Subcutaneous adipose tissue (tissue), 4 donors: Measurements from ENCODE around the gene RMND5B. TPM values are rescaled to one million over a fixed set of nuclear protein-coding genes. Genes with fewer than 3 reads are reported as not detected.

Experiments
- CTCF ChIP-seq: fragments of 450-650 bp; IDR thresholded peaks from one replicate; pipeline ENCODE4 v1.5.1; 2016; ENCODE audit warnings: low read depth, mild to moderate bottlenecking, control low read depth, antibody characterized with exemption, moderate library complexity
- total RNA-seq, 4 donors: library from RNA; depleted of rRNA; stranded (reverse); fragments of >200 nt; gene quantifications; one replicate each; pipeline ENCODE4 v1.1.0, GENCODE V29; 2016

Gene RMND5B
- total RNA-seq, 4 donors from 2014 or later, result 19.2 to 41.3 (median 24.3) TPM

- TF ChIP-seq CTCF, result no peak
Observed at GRCh38 chr5:178153530-178154340, 22.9 kb downstream of the RMND5B start, which contains the start of gene NHP2. Gene NHP2 (minus strand): TSS chr5:178153885. CDS start chr5:178153817, 68 bp downstream.

- TF ChIP-seq CTCF, result no peak
Observed at GRCh38 chr5:178155065-178155464, 24.3 kb downstream of the RMND5B start.

DNA sequence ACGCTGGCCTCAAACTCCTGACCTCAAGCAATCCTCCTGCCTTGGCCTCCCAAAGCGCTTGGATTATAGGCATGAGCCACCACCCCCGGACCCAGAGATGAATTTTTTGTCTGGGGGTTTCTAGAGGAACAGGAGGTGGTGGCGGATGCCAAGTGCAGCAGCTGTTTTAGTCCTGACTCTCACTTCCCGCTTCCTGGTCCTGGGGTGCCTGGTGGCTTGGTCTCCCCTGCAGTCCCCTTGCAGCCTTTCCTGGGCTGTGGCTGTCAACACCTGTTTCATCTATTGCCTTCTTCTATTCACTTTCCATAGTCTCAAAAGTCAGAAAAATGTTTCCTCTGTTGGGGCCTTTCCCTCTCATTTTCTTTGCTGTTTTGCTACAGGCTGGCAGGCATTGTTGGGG lies 29.4 kb downstream of the RMND5B start:
- TF ChIP-seq CTCF, result no peak

DNA sequence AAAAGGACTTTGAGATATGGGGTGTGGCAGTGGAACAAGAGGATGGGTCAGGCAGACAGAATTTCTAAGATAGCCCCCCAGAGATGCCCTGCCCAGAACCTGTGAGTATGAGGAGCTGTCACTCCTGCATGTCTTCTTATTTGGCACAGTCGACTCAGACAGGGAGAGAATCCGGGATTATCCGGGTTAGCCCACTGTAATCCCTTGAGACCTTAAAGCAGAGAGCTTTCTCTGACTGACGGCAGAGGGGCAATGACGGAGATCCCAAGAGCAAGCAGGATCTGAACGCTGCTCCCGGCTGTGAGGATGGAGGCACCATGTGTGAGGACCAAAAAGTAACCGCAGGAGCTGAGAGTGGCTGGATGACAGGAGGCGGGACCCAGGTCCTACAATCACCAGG lies 31.7 kb downstream of the RMND5B start:
- no peak for TF ChIP-seq CTCF

DNA sequence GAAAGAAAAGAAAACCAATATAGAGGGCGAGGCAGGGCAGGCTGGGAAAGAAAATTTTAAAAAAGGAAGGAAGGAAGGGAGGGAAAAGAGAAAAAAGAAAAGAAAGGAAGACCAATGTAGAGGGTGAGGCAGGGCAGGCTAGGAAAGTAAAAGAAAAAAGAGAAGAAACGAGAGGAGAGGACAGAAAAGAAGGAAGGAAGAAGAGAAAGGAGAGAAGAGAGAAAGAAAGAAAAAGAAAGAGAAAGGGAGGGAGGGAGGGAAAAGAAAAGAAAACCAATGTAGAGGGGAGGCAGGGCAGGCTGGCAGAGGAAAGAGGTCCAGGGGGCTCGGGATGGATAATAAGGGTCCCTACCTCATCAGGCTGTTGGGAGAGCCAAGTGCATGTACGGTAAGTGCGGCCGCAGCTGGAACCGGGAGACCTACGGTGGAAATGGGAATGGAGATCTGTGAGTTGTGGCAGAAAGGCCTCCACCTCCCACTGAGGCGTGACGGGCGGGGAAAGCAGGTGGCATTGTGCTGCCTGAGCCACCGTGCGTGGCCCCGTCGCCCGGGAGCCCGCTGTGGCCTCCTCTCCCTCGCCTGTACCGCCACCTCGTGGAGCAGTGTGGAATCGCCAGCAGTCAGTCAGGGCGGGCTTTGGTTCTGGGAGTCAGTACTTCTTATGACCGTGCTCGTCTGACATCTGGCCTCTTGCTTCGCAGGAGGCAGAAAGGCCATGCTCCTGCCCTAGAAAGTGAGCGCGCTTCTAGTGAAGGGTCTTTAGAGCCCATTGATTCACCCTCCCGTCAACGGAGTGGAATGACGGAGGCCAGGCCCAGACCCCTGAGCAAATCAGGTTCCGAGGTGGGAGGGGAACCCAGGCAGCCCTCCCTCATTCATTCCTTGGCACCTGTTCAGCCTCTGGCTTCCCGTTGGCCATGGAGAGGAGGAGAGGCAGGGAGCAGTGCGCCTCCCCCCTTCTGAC lies 33.2 kb downstream of the RMND5B start:
- TF ChIP-seq CTCF, result no peak

- no peak for TF ChIP-seq CTCF
Observed at GRCh38 chr5:178165581-178165980, 34.8 kb downstream of the RMND5B start.

DNA sequence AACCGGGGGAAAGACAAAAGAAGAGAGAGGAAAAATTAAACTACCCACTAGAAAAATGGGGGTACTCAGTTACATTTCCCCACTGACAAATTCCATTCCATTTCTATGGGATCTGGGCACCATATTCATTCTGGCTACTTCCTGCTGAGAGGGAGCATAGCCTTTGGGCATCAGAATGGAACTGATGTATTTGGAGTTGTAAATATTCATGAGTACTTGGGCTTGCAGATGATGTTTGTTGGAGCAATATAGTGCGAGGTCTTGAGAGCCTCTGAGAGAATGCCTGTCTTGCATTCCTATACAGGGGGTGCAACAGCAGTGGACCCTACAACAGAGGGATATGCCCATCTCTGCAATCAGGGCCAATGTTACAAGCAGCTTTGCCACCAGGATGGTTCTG lies 39.6 kb downstream of the RMND5B start:
- TF ChIP-seq CTCF, result no peak
